ENCODE results near the gene TUBGCP3. TPM values are rescaled to one million over a fixed set of nuclear protein-coding genes. Genes with fewer than 3 reads are reported as not detected.

TUBGCP3 gene
- total and polyA plus RNA-seq, 2 experiments from 2014 or later, result 12.8 to 40.2 TPM

DNA sequence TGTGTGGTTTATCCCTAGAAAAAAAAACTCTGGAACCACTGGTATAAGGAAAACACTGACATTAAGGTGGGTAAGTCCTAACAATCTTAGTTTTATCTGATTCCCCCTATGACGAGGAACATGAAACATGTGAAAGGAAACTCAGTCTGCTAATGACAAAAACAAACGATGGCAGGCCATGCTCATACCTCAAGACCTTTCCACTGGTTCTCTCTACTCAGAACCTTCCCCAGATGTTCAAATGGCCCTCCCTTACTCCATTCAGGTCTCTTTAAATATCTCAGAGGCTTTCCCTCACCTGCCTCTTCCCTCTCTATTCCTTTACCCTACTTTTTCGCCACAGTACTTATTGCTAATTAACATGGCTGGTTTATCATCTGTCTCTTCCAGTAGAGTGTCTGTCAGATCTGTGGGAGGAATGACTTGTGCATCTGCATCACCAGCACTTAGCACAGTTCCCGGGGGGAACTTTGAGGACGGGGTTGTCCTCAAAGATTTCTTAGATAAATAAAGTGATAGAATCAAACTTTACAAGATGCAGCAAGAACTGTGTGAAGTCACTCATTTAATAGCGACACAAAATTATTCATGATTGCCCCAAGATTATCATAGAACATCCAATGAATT, 1.5 kb downstream of the TUBGCP3 start:
- Mint-ChIP-seq H3K36me3 (ENCODE audit: low read depth) (peaks cover 10% of the 10 kb centered on the region), H3K4me1 (peaks cover 25% of the 10 kb centered on the region), H3K27me3 (ENCODE audit: insufficient read depth, low read depth, poor library complexity) (no peaks in the 10 kb centered on the region), H3K27ac (no peak overlapping the region; the same call in none of the 2 replicates), H3K4me3 (peak overlapping the region; percentile 97), H3K9me3 (no peaks in the 10 kb centered on the region)
- no peak overlapping the region for H3K27ac ChIP-seq (ENCODE audit: low read depth)
- no peaks in the 10 kb centered on the region for H3F3A ChIP-seq (replicated peaks; ENCODE audit: low read depth)
- no peak overlapping the region for H2AFZ ChIP-seq
- peaks cover 4% of the 10 kb centered on the region; the same call in 1 of the 2 replicates for H4K20me1 ChIP-seq (replicated peaks; ENCODE audit: insufficient read depth)
- DNase-seq (ENCODE audit: low spot score), result no peak
- peaks cover 9% of the 10 kb centered on the region; the same call in 1 of the 2 replicates for H3K4me1 ChIP-seq (ENCODE audit: insufficient read depth)
- H3K36me3 ChIP-seq (ENCODE audit: insufficient read depth), result no peaks in the 10 kb centered on the region; the same call in 1 of the 2 replicates
- peak overlapping the region; percentile 74 for H3K4me3 ChIP-seq
- TF ChIP-seq POLR2AphosphoS5 (IDR thresholded peaks at IDR 0.05; ENCODE audit: low read depth) (no peak), NANOG (IDR thresholded peaks at IDR 0.05; ENCODE audit: borderline replicate concordance) (no peak), ZNF114 (CRISPR knock-in tag; IDR thresholded peaks at IDR 0.05) (no peak), EZH2 (IDR thresholded peaks at IDR 0.05; ENCODE audit: low read depth, unreplicated experiment) (no peak), JUNB (IDR thresholded peaks at IDR 0.05; ENCODE audit: unreplicated experiment) (no peak), CREB1 (CRISPR knock-in tag; IDR thresholded peaks at IDR 0.05; ENCODE audit: low read depth) (no peak), EZH2phosphoT487 (IDR thresholded peaks at IDR 0.05; ENCODE audit: unreplicated experiment) (no peak), ZNF331 (CRISPR knock-in tag; IDR thresholded peaks at IDR 0.05; ENCODE audit: low read depth) (no peak), STAT1 (IDR thresholded peaks at IDR 0.05; ENCODE audit: unreplicated experiment) (no peak)
- TF ChIP-seq, protein P1, sequence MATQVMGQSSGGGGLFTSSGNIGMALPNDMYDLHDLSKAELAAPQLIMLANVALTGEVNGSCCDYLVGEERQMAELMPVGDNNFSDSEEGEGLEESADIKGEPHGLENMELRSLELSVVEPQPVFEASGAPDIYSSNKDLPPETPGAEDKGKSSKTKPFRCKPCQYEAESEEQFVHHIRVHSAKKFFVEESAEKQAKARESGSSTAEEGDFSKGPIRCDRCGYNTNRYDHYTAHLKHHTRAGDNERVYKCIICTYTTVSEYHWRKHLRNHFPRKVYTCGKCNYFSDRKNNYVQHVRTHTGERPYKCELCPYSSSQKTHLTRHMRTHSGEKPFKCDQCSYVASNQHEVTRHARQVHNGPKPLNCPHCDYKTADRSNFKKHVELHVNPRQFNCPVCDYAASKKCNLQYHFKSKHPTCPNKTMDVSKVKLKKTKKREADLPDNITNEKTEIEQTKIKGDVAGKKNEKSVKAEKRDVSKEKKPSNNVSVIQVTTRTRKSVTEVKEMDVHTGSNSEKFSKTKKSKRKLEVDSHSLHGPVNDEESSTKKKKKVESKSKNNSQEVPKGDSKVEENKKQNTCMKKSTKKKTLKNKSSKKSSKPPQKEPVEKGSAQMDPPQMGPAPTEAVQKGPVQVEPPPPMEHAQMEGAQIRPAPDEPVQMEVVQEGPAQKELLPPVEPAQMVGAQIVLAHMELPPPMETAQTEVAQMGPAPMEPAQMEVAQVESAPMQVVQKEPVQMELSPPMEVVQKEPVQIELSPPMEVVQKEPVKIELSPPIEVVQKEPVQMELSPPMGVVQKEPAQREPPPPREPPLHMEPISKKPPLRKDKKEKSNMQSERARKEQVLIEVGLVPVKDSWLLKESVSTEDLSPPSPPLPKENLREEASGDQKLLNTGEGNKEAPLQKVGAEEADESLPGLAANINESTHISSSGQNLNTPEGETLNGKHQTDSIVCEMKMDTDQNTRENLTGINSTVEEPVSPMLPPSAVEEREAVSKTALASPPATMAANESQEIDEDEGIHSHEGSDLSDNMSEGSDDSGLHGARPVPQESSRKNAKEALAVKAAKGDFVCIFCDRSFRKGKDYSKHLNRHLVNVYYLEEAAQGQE (IDR thresholded peaks at IDR 0.05; ENCODE audit: unreplicated experiment), result no peak
- TF ChIP-seq, protein P2, sequence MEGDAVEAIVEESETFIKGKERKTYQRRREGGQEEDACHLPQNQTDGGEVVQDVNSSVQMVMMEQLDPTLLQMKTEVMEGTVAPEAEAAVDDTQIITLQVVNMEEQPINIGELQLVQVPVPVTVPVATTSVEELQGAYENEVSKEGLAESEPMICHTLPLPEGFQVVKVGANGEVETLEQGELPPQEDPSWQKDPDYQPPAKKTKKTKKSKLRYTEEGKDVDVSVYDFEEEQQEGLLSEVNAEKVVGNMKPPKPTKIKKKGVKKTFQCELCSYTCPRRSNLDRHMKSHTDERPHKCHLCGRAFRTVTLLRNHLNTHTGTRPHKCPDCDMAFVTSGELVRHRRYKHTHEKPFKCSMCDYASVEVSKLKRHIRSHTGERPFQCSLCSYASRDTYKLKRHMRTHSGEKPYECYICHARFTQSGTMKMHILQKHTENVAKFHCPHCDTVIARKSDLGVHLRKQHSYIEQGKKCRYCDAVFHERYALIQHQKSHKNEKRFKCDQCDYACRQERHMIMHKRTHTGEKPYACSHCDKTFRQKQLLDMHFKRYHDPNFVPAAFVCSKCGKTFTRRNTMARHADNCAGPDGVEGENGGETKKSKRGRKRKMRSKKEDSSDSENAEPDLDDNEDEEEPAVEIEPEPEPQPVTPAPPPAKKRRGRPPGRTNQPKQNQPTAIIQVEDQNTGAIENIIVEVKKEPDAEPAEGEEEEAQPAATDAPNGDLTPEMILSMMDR (conservative IDR thresholded peaks at IDR 0.05; ENCODE audit: low read depth in 2 of 2), result no peak
- TF ChIP-seq, protein P3, sequence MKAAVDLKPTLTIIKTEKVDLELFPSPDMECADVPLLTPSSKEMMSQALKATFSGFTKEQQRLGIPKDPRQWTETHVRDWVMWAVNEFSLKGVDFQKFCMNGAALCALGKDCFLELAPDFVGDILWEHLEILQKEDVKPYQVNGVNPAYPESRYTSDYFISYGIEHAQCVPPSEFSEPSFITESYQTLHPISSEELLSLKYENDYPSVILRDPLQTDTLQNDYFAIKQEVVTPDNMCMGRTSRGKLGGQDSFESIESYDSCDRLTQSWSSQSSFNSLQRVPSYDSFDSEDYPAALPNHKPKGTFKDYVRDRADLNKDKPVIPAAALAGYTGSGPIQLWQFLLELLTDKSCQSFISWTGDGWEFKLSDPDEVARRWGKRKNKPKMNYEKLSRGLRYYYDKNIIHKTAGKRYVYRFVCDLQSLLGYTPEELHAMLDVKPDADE (IDR thresholded peaks at IDR 0.05), result no peak
- TF ChIP-seq, protein P4, sequence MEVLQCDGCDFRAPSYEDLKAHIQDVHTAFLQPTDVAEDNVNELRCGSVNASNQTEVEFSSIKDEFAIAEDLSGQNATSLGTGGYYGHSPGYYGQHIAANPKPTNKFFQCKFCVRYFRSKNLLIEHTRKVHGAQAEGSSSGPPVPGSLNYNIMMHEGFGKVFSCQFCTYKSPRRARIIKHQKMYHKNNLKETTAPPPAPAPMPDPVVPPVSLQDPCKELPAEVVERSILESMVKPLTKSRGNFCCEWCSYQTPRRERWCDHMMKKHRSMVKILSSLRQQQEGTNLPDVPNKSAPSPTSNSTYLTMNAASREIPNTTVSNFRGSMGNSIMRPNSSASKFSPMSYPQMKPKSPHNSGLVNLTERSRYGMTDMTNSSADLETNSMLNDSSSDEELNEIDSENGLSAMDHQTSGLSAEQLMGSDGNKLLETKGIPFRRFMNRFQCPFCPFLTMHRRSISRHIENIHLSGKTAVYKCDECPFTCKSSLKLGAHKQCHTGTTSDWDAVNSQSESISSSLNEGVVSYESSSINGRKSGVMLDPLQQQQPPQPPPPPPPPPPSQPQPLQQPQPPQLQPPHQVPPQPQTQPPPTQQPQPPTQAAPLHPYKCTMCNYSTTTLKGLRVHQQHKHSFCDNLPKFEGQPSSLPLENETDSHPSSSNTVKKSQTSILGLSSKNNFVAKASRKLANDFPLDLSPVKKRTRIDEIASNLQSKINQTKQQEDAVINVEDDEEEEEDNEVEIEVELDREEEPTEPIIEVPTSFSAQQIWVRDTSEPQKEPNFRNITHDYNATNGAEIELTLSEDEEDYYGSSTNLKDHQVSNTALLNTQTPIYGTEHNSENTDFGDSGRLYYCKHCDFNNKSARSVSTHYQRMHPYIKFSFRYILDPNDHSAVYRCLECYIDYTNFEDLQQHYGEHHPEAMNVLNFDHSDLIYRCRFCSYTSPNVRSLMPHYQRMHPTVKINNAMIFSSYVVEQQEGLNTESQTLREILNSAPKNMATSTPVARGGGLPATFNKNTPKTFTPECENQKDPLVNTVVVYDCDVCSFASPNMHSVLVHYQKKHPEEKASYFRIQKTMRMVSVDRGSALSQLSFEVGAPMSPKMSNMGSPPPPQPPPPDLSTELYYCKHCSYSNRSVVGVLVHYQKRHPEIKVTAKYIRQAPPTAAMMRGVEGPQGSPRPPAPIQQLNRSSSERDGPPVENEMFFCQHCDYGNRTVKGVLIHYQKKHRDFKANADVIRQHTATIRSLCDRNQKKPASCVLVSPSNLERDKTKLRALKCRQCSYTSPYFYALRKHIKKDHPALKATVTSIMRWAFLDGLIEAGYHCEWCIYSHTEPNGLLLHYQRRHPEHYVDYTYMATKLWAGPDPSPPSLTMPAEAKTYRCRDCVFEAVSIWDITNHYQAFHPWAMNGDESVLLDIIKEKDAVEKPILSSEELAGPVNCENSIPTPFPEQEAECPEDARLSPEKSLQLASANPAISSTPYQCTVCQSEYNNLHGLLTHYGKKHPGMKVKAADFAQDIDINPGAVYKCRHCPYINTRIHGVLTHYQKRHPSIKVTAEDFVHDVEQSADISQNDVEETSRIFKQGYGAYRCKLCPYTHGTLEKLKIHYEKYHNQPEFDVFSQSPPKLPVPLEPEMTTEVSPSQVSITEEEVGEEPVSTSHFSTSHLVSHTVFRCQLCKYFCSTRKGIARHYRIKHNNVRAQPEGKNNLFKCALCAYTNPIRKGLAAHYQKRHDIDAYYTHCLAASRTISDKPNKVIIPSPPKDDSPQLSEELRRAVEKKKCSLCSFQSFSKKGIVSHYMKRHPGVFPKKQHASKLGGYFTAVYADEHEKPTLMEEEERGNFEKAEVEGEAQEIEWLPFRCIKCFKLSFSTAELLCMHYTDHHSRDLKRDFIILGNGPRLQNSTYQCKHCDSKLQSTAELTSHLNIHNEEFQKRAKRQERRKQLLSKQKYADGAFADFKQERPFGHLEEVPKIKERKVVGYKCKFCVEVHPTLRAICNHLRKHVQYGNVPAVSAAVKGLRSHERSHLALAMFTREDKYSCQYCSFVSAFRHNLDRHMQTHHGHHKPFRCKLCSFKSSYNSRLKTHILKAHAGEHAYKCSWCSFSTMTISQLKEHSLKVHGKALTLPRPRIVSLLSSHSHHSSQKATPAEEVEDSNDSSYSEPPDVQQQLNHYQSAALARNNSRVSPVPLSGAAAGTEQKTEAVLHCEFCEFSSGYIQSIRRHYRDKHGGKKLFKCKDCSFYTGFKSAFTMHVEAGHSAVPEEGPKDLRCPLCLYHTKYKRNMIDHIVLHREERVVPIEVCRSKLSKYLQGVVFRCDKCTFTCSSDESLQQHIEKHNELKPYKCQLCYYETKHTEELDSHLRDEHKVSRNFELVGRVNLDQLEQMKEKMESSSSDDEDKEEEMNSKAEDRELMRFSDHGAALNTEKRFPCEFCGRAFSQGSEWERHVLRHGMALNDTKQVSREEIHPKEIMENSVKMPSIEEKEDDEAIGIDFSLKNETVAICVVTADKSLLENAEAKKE (CRISPR knock-in tag; IDR thresholded peaks at IDR 0.05), result no peak
- no peaks in the 10 kb centered on the region for H3K9me2 ChIP-seq (ENCODE audit: insufficient read depth)
- peaks cover 59% of the 10 kb centered on the region for H3K79me2 ChIP-seq (replicated peaks; ENCODE audit: insufficient read depth)
- peak overlapping the region; percentile 85 for H3K4me2 ChIP-seq
- H3K27me3 ChIP-seq (ENCODE audit: insufficient read depth), result no peaks in the 10 kb centered on the region
- ATAC-seq, result no peak
